NAMALWA (cell line): ENCODE measurements around the gene SERTAD1.
"Not testable (repeated sequence)": the region's sequence is repeated elsewhere in the genome, so short reads cannot be mapped to it uniquely, and the experiment has no call there.

Experiments used
- DNase-seq: peaks from one replicate; pipeline ENCODE4 v3.0.0-alpha.2; 2015; ENCODE audit warnings: low spot score

The SERTAD1 gene

GRCh38 chr19:40425450-40426287 is at the start of gene SERTAD1:
Gene SERTAD1, minus strand, starts transcription at chr19:40425992. Its CDS starts 2,446 bp downstream, at chr19:40423546.
- DNase-seq, result peak; percentile 99

- no peak for DNase-seq
Measured at GRCh38 chr19:40474737-40475136, 48.9 kb upstream of the SERTAD1 start.

GRCh38 chr19:40472516-40472915 is 46.7 kb upstream of the SERTAD1 start:
- DNase-seq, result no peak

GRCh38 chr19:40471111-40471510 is 45.3 kb upstream of the SERTAD1 start:
- DNase-seq, result no peak

- DNase-seq, result no peak
Measured at GRCh38 chr19:40469011-40469410, 43.2 kb upstream of the SERTAD1 start.

GRCh38 chr19:40466985-40467734 is 41.4 kb upstream of the SERTAD1 start, which contains the start of gene SPTBN4:
Gene SPTBN4, plus strand, starts transcription at chr19:40467001. Its CDS starts 5,621 bp downstream, at chr19:40472622.
- no peak for DNase-seq

DNA sequence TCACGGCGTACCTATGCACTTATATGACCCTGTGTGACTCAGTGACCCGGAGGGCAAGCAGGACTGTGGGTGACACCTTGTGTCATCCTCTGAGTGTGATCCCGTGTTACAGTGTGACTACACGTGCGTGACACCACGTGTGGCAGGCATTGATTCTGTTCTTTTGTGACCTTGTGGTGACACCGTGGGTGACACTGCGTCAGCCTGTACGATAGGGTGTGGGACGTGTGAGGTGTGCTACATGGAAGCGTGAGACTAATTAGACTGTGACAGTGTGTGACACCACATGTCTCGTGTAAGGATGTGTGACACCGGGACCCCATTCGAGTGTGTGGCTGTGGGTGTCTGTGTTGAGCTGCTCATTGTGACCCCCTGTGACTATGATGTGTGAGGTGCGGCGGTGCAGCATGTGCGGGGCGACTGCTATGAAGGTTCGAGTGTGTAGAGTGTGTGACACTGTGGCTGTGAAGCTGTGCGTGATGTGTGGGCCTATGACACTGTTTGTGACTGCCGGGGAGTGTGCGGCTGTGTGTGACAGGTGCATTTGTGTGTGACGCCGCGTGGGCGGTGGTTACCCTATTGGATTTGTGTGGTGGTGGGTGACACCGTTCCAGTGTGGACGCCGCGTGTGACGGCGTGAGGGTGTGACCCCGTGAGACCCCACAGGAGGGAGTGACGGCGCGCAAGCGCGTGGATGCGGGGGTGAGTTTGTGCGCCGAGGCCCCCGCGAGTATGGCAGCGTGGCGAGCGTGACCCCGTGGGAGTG is 40.6 kb upstream of the SERTAD1 start:
- no peak for DNase-seq

DNA sequence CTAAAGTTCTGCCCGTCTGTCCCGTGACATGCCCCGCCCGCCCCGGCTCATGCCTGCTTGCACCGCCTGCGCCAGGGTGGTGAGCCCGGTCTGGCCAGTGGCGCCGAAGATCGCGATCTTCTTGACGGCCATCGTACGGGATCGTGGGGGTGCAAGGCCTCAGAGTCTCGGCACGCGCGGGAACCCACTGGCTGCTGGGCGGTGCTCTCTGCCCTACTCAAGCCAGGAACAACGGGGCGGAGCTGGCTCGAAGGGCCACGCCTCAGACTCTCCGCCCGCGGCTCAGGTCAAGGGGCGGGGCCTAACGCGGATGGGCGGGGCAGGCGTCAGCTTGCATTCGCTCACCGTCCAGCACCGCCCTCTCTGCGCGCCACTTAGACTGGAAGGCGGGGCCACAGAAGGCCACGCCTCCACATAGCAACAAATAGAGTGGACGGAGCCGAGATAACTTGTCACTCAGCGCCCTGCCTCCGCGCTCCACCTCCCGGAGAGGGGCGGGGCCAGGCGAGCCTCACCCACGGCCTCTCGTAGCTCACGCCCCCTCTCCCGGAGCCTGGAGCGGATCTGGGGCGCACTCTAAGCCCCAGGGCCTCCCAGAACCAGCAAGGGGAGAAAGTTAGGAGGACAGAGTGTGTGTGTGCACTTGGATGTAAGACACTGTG is 39.9 kb upstream of the SERTAD1 start, which contains the start of gene BLVRB:
TSS of gene BLVRB (minus strand) at position 189 of the 662 bp plus-strand sequence. CDS start at position 132, 57 bp downstream.
- peak; percentile 100 for DNase-seq

DNA sequence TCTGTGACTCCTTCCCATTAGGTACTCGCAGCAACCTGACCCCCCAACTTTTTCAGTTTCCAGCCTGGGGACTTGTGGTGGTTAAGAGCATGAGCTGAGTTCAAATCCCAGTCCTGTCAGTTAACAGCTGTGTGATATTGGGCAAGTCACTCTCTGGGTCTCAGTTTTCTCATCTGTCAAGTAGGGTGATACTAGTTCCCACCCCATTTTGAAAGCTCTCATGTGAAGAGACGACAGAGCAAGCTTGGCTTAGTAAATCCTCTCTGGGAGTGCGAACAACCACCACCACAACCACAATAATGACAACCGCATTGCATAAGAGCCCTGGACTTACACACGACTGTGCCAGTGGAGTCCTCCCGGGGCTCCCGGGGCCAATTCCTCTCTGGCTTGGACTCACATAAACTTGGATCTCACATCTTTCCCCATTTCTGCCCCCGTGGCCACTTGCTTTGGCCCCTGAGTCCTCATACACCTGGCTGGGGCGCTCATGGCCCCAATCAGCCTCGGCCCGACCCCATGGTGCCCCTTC is 39.3 kb upstream of the SERTAD1 start:
- peak; percentile 65 for DNase-seq

DNA sequence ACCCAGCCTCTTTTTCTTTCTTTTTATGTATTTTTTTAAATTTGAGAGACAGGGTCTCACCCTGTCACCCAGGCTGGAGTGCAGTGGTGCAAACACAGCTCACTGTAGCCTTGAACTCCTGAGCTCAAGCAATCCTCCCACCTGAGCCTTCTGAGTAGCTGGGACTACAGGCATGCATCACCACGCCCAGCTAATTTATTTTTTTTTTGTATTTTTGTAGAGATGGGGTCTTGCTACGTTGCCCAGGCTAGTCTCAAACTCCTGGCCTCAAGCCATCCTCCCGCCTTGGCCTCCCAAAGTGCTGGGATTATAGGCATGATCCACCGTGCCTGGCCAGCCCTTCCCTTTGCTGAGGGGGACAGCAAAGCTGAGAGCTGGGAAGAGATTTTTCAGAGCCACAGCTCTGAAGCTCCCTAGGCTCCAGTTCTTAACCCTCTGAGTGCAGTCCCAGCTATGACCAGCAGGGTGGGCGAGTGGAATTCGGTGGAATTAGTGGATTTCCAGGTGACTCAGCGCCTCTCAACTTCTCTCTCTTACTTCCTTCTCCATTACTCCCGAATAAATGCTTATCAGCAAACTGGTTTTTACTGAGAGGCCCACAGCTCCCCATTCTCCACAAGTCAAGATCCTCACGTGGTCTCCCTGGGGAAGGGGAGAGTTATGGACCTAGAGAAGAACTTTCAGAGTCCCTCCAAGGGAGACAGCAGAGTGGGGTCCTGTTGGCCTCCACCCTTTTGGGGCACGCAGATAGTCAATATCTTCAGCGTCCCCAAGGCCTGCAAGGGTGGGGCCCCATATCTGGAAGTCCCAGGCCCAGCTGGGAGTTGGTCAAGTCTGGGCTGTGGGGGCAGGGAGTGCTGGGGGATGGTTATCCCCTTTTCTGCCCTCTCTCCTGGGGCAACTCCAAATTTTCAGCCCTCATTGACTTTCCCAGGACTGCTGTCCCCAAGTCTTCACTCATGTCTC is 38.5 kb upstream of the SERTAD1 start:
- DNase-seq, result peak; percentile 76

GRCh38 chr19:40463587-40464037 is 37.8 kb upstream of the SERTAD1 start:
- not testable (repeated sequence) for DNase-seq

DNA sequence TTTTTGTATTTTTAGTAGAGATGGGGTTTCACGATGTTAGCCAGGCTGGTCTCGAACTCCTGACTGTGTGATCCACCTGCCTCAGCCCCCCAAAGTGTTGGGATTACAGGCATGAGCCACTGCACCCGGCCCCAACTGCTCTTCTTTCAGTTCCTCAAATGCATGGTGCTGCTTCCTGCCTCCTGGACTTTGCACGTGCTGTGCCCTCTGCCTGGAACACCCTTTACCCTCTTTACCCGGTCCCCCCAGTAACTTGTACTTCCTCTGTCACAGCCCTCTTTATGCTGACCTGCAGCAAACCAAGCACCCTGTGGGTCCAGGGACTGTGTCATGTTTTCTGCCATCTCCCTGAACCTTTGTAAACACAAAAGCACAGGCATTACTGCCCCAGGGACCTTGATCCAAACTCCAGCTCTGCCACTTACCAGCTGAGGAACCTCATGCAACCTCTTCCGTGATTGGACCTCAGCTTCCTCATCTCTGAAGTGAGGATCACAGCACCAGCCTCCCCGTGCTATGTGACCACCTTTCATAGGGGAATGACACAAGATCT is 36.0 kb upstream of the SERTAD1 start:
- peak; percentile 73 for DNase-seq

- DNase-seq, result no peak
Measured at GRCh38 chr19:40460185-40460584, 34.4 kb upstream of the SERTAD1 start.

DNA sequence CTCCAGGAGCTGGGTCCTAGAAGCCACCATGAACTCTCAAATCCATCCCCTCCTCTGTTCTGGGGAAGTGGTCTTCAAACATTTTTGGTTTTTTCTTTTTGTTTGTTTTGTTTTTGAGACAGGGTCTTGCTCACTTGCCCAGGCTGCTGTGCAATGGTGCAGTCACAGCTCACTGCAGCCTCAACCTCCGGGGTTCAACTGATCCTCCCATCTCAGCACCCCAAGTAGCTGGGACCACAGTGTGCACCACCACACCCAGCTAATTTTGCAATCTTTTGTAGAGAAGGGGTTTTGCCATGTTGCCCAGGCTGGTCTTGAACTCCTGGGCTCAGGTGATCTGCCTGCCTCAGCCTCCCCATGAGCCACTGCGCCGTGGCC is 32.8 kb upstream of the SERTAD1 start:
- no peak for DNase-seq

- DNase-seq, result no peak
Measured at GRCh38 chr19:40457953-40458596, 32.3 kb upstream of the SERTAD1 start.

GRCh38 chr19:40457048-40457447 is 31.3 kb upstream of the SERTAD1 start:
- no peak for DNase-seq

DNA sequence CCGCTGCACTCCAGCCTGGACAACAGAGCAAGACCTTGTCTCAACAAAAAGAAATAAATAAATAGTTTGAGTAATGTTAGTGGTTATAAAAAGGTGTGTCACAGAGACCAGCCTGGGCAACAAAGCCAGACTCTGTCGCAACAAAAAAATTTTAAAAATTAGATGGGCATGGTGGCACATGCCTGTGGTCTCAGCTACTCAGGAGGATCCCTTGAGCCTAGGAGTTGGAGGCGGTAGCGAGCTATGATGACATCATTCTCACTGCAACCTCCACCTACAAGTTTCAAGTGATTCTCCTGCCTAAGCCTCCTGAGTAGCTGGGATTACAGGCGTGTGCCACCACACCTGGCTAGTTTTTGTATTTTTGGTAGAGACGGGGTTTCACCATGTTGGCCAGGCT is 28.2 kb upstream of the SERTAD1 start:
- DNase-seq, result not testable (repeated sequence)

GRCh38 chr19:40453151-40453735 is 27.5 kb upstream of the SERTAD1 start:
- DNase-seq, result no peak

DNA sequence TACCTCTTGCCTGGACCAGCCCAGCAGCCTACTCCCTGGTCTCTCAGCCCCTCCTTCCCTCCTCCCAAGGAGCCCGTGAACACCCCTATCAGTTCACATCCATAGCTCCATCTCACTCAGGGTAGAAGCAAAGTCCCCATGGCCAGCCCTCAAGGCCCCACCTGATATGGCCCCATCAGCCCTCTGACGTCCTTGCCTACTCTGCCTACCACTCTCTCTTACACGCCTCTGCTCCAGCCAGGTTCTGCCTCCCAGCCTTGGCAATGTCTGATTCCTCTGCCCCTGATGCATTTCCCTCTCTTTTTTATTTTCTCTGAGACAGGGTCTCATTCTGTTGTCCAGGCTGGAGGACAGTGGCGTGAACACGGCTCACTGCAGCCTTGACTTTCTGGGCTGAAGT is 26.2 kb upstream of the SERTAD1 start:
- no peak for DNase-seq
